Measurements from ENCODE around the gene LRRC8D. TPM values are rescaled to one million over a fixed set of nuclear protein-coding genes. Genes with fewer than 3 reads are reported as not detected.

The LRRC8D gene
- total and polyA plus RNA-seq, 9 of the 15 experiments (the other 6 are each of a cell fraction or from before 2014, with no cell fraction given) = 3.4 to 53.9 (median 15.9) TPM

DNA sequence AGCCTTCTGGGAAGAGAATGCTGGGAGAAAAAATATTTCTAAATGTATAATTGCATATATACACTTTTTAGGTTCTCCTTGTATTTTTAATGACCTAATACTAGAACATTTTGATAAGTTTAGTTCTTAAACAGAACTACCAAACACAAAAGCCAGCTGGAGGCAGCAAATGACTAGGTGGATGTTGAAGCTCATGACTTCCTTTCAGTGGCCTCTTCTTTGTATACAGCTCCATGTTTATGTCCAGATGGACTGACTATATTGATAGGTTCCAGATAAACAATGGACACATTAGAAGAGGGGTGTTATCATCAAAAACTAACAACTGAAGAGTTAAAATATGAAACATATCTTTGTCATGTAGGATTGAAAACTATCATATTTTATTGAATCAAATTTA, 52.5 kb downstream of the LRRC8D start (continued):
- TF ChIP-seq, protein P1, sequence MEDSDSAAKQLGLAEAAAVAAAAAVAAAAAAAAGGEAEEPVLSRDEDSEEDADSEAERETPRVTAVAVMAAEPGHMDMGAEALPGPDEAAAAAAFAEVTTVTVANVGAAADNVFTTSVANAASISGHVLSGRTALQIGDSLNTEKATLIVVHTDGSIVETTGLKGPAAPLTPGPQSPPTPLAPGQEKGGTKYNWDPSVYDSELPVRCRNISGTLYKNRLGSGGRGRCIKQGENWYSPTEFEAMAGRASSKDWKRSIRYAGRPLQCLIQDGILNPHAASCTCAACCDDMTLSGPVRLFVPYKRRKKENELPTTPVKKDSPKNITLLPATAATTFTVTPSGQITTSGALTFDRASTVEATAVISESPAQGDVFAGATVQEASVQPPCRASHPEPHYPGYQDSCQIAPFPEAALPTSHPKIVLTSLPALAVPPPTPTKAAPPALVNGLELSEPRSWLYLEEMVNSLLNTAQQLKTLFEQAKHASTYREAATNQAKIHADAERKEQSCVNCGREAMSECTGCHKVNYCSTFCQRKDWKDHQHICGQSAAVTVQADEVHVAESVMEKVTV (CRISPR knock-in tag; IDR thresholded peaks at IDR 0.05) = peak; percentile 38
- no peak for TF ChIP-seq NELFE (IDR thresholded peaks at IDR 0.05; ENCODE audit: insufficient read depth, insufficient read length)
- TF ChIP-seq FOXA3 (CRISPR knock-in tag; conservative IDR thresholded peaks at IDR 0.05 in 1 of 2, IDR thresholded peaks at IDR 0.05 in 1 of 2) = no peak
- no peak for TF ChIP-seq ZNF696 (CRISPR knock-in tag; conservative IDR thresholded peaks at IDR 0.05)
- TF ChIP-seq, protein P2, sequence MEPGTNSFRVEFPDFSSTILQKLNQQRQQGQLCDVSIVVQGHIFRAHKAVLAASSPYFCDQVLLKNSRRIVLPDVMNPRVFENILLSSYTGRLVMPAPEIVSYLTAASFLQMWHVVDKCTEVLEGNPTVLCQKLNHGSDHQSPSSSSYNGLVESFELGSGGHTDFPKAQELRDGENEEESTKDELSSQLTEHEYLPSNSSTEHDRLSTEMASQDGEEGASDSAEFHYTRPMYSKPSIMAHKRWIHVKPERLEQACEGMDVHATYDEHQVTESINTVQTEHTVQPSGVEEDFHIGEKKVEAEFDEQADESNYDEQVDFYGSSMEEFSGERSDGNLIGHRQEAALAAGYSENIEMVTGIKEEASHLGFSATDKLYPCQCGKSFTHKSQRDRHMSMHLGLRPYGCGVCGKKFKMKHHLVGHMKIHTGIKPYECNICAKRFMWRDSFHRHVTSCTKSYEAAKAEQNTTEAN (CRISPR knock-in tag; IDR thresholded peaks at IDR 0.05) = no peak
- no peak for TF ChIP-seq SMAD1 (IDR thresholded peaks at IDR 0.05; ENCODE audit: low read depth, low read length, partially characterized antibody)
- TF ChIP-seq FOXJ2 (tag; IDR thresholded peaks at IDR 0.05) = peak; percentile 6; the same call in 1 of the 2 replicates

DNA sequence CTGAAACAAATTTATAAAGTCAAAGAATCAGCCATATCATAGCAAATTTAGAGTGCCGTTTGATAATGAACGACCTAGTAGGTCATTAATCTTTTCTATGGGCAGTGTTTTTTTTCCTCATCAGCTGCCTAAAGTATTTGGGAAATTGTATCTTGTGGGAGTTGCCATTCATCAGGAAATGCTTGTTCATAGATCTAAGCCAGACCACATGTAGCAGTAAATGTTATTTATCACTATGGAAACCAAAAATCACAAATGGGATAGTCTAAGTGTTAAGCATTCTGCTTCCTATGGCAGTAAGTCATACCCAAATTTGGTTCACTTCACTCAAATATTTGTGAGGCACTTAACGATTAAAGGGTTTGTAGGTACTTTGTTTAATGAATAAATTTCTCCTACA, 52.9 kb downstream of the LRRC8D start:
- Histone ChIP-seq H3K36me3 (ENCODE audit: control insufficient read depth, insufficient read depth, low read length) (peaks cover 17% of the 10 kb centered on the region), H3K9me3 (replicated peaks; ENCODE audit: control insufficient read depth, insufficient read depth, low read depth, low read length) (no peaks in the 10 kb centered on the region), H3K9ac (ENCODE audit: insufficient read depth in 1 of 2, low read depth in 2 of 2, low read length in 2 of 2) (no peak overlapping the region), H2AFZ (ENCODE audit: low read depth, low read length) (no peak overlapping the region), H3K9me1 (ENCODE audit: control insufficient read depth, insufficient read depth, low read length) (no peaks in the 10 kb centered on the region), H3K4me2 (ENCODE audit: insufficient read depth, low read length) (no peak overlapping the region), H3K79me2 (ENCODE audit: control insufficient read depth, insufficient read depth, low read length) (peaks cover 71% of the 10 kb centered on the region), H3K27me3 (ENCODE audit: control insufficient read depth in 2 of 2, insufficient read depth in 2 of 2, low read length in 2 of 2) (no peaks in the 10 kb centered on the region), H3K27ac (ENCODE audit: extremely low read depth, low read depth, low read length) (peak overlapping the region; percentile 2; the same call in 1 of the 3 replicates), H4K20me1 (replicated peaks; ENCODE audit: control insufficient read depth, insufficient read depth, low read length) (no peaks in the 10 kb centered on the region), H3K4me3 (no peak overlapping the region), H3K4me1 (replicated peaks in 1 of 2; ENCODE audit: control insufficient read depth in 2 of 2, insufficient read depth in 2 of 2, low read length in 2 of 2) (peaks cover 13 to 61% of the 10 kb centered on the region in 2 experiments)
- no TSS peak for BruUV-seq (replicated peaks)
- POLR2A ChIA-PET = interaction anchor here (0.8 to 1.6 kb wide), 5 partner anchors 9 to 50 kb away, joined by 3 to 5 read pairs (median 4); no protein-coding TSS in a partner anchor
- intact Hi-C loops (cut with micrococcal nuclease) = loop anchor here (2.0 to 5.0 kb wide), 2 partner anchors 67 to 79 kb away; no protein-coding TSS in a partner anchor
- CTCF ChIA-PET (ENCODE audit: low intra/inter-chr PET ratio) = no interaction called here
- DNase-seq (ENCODE audit: extremely low read depth in 1 of 4, low spot score in 3 of 4) (no peak), ATAC-seq (peak; percentile 16; the same call in 1 of the 3 replicates), FAIRE-seq (no peak)
- in situ Hi-C loops (cut with MboI) = no loop called here
- 13% methylated on average over 3 of the region's 3 CpGs for WGBS (ENCODE audit: insufficient coverage, low coverage, missing lambda C conversion rate)
- TF ChIP-seq, protein P3, sequence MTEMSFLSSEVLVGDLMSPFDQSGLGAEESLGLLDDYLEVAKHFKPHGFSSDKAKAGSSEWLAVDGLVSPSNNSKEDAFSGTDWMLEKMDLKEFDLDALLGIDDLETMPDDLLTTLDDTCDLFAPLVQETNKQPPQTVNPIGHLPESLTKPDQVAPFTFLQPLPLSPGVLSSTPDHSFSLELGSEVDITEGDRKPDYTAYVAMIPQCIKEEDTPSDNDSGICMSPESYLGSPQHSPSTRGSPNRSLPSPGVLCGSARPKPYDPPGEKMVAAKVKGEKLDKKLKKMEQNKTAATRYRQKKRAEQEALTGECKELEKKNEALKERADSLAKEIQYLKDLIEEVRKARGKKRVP (CRISPR knock-in tag; IDR thresholded peaks at IDR 0.05) = no peak
- TF ChIP-seq MEIS2 (IDR thresholded peaks at IDR 0.05; ENCODE audit: partially characterized antibody) = peak; percentile 39
- peak; percentile 69 for TF ChIP-seq RFX1 (IDR thresholded peaks at IDR 0.05)
- no peak for TF ChIP-seq CBX8 (IDR thresholded peaks at IDR 0.05; ENCODE audit: borderline replicate concordance, extremely low read depth, low read depth, low read length, poor library complexity, severe bottlenecking)
- TF ChIP-seq, protein P4, sequence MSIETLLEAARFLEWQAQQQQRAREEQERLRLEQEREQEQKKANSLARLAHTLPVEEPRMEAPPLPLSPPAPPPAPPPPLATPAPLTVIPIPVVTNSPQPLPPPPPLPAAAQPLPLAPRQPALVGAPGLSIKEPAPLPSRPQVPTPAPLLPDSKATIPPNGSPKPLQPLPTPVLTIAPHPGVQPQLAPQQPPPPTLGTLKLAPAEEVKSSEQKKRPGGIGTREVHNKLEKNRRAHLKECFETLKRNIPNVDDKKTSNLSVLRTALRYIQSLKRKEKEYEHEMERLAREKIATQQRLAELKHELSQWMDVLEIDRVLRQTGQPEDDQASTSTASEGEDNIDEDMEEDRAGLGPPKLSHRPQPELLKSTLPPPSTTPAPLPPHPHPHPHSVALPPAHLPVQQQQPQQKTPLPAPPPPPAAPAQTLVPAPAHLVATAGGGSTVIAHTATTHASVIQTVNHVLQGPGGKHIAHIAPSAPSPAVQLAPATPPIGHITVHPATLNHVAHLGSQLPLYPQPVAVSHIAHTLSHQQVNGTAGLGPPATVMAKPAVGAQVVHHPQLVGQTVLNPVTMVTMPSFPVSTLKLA (conservative IDR thresholded peaks at IDR 0.05) = peak in 1 of 2 experiments; percentile 53; a peak in 1 of 4 replicates
- TF ChIP-seq, protein P5, sequence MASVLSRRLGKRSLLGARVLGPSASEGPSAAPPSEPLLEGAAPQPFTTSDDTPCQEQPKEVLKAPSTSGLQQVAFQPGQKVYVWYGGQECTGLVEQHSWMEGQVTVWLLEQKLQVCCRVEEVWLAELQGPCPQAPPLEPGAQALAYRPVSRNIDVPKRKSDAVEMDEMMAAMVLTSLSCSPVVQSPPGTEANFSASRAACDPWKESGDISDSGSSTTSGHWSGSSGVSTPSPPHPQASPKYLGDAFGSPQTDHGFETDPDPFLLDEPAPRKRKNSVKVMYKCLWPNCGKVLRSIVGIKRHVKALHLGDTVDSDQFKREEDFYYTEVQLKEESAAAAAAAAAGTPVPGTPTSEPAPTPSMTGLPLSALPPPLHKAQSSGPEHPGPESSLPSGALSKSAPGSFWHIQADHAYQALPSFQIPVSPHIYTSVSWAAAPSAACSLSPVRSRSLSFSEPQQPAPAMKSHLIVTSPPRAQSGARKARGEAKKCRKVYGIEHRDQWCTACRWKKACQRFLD (CRISPR knock-in tag; IDR thresholded peaks at IDR 0.05) = 0 out of 2 replicates have a peak, but pooled peaks have one; percentile 26
